Endothelial cell of umbilical vein (primary cell): ENCODE results near the gene KRT15. TPM values are rescaled to one million over a fixed set of nuclear protein-coding genes. Genes with fewer than 3 reads are reported as not detected.

Experiments used
- BruUV-seq: library from RNA; stranded (reverse); fragments of 400-500 nt; replicated peaks from 2 replicates; lab custom pipeline; 2021; lab: Mats Ljungman, UMichigan
- CTCF ChIA-PET: fragments of 300-600, 350-600 bp; sonication (Branson Sonifier 250); formaldehyde crosslinking; loops from one replicate; lab custom pipeline; 2021; ENCODE audit warnings: antibody characterized with exemption, inconsistent platforms; lab: Charles Lee
- POLR2A ChIA-PET: fragments of 300-600, 350-600 bp; sonication (Branson Sonifier 250); formaldehyde crosslinking; loops from one replicate; lab custom pipeline; 2021; ENCODE audit warnings: antibody characterized with exemption, inconsistent platforms; lab: Charles Lee
- DNase-seq: peaks from one replicate; pipeline ENCODE4 v3.0.0-alpha.2; 2011; ENCODE audit warnings: low read depth, low spot score
- FAIRE-seq: peaks from 2 replicates; lab custom pipeline; 2011; peaks lifted over from hg19 to GRCh38; lab: Jason Lieb, UNC
- H2AFZ ChIP-seq: 2 replicates; pipeline ENCODE4 v1.6.0; 2012; ENCODE audit warnings: low read depth, low read length, control low read depth, inconsistent platforms
- H3K27ac ChIP-seq: 2 replicates; pipeline ENCODE4 v1.5.1; 2011; ENCODE audit warnings: low read depth, mild to moderate bottlenecking, control low read depth, low read length, moderate library complexity; ENCODE audit not compliant: insufficient read depth
- H3K27me3 ChIP-seq, 2 experiments: 2 replicates each; pipeline versions ENCODE4 v1.6.0 to v1.6.1; 2011; ENCODE audit warnings: low read length in 2 of 2, mixed read lengths in 1 of 2; ENCODE audit not compliant: control insufficient read depth in 2 of 2, insufficient read depth in 2 of 2
- H3K36me3 ChIP-seq, 2 experiments: 2 replicates in 1 of 2; 3 replicates in 1 of 2; pipeline ENCODE4 v1.5.1; 2011; ENCODE audit warnings: low read length in 2 of 2, mild to moderate bottlenecking in 1 of 2, moderate library complexity in 1 of 2; ENCODE audit not compliant: control insufficient read depth in 2 of 2, insufficient read depth in 2 of 2; ENCODE audit errors: extremely low read depth in 1 of 2
- H3K4me1 ChIP-seq: 3 replicates; pipeline ENCODE4 v1.5.1; 2011; ENCODE audit warnings: mild to moderate bottlenecking, low read length; ENCODE audit not compliant: control insufficient read depth, insufficient read depth; ENCODE audit errors: extremely low read depth
- H3K4me2 ChIP-seq: 2 replicates; pipeline ENCODE4 v1.6.1; 2011; ENCODE audit warnings: low read length, control low read depth, mixed read lengths; ENCODE audit not compliant: insufficient read depth
- H3K4me3 ChIP-seq, 3 experiments: fragments of 200-600 bp in 1 of 3; sonication (generic), shearing (Covaris generic) in 1 of 3; replicated peaks in 1 of 3; 2 replicates each; pipeline ENCODE4 v1.5.1; 2011 to 2016; ENCODE audit warnings: control low read depth in 3 of 3, low read length in 3 of 3, mild to moderate bottlenecking in 2 of 3, inconsistent platforms in 1 of 3, low read depth in 1 of 3, moderate library complexity in 1 of 3; ENCODE audit not compliant: insufficient read depth in 1 of 3
- H3K79me2 ChIP-seq: 2 replicates; pipeline ENCODE4 v1.6.0; 2012; ENCODE audit warnings: low read length, inconsistent platforms; ENCODE audit not compliant: control insufficient read depth, insufficient read depth
- H3K9ac ChIP-seq: replicated peaks from 2 replicates; pipeline ENCODE3; 2011; ENCODE audit warnings: low read length, control low read depth; ENCODE audit not compliant: insufficient read depth; ENCODE audit errors: extremely low read depth
- H3K9me1 ChIP-seq: replicated peaks from 3 replicates; pipeline ENCODE4 v1.6.0; 2011; ENCODE audit warnings: mild to moderate bottlenecking, low read length; ENCODE audit not compliant: control insufficient read depth, insufficient read depth; ENCODE audit errors: extremely low read depth
- H3K9me3 ChIP-seq: replicated peaks from 2 replicates; pipeline ENCODE4 v1.5.1; 2012; ENCODE audit warnings: low read length, inconsistent platforms; ENCODE audit not compliant: control insufficient read depth, insufficient read depth
- H4K20me1 ChIP-seq: replicated peaks from 2 replicates; pipeline ENCODE3; 2011; ENCODE audit warnings: mild to moderate bottlenecking, low read length; ENCODE audit not compliant: control insufficient read depth, insufficient read depth; ENCODE audit errors: extremely low read depth
- CTCF ChIP-seq, 2 donors: IDR thresholded peaks; 1 replicate in 1 of 2; 2 replicates in 1 of 2; pipeline ENCODE4 v1.5.1; 2011; ENCODE audit warnings: low read length in 2 of 2, mild to moderate bottlenecking in 2 of 2, moderate library complexity in 2 of 2, control low read depth in 1 of 2, inconsistent platforms in 1 of 2, low read depth in 1 of 2; ENCODE audit not compliant: insufficient read depth in 1 of 2; ENCODE audit errors: extremely low read depth in 1 of 2
- EZH2 ChIP-seq: IDR thresholded peaks from 2 replicates; pipeline ENCODE4 v1.6.1; 2012; ENCODE audit warnings: borderline replicate concordance, low read depth, mild to moderate bottlenecking, moderate library complexity, low read length, inconsistent platforms; ENCODE audit not compliant: severe bottlenecking
- FOS ChIP-seq: IDR thresholded peaks from 2 replicates; pipeline ENCODE4 v1.6.1; 2011; ENCODE audit warnings: mild to moderate bottlenecking, low read length, moderate library complexity, borderline replicate concordance; ENCODE audit not compliant: insufficient read depth
- GATA2 ChIP-seq: IDR thresholded peaks from 2 replicates; pipeline ENCODE4 v1.7.0; 2011; ENCODE audit warnings: low read depth, mild to moderate bottlenecking, moderate library complexity, mixed read lengths, low read length; ENCODE audit not compliant: insufficient read length, insufficient read depth
- JUN ChIP-seq: IDR thresholded peaks from 2 replicates; pipeline ENCODE4 v1.6.1; 2011; ENCODE audit warnings: borderline replicate concordance, low read depth; ENCODE audit not compliant: insufficient read length, insufficient read depth
- MAX ChIP-seq: IDR thresholded peaks from 2 replicates; pipeline ENCODE4 v1.6.1; 2011; ENCODE audit not compliant: insufficient read depth, insufficient read length
- MYC ChIP-seq: IDR thresholded peaks from one replicate; pipeline ENCODE4 v1.6.1; 2011; ENCODE audit warnings: mild to moderate bottlenecking, low read depth, low read length
- POLR2A ChIP-seq: IDR thresholded peaks from 2 replicates; pipeline ENCODE4 v1.6.1; 2012; ENCODE audit warnings: low read depth, mild to moderate bottlenecking, control low read depth, low read length
- POLR2AphosphoS5 ChIP-seq: IDR thresholded peaks from 2 replicates; pipeline ENCODE4 v1.6.1; 2012; ENCODE audit warnings: low read depth, mild to moderate bottlenecking, control low read depth, low read length, moderate library complexity; ENCODE audit not compliant: insufficient read depth
- dilution Hi-C: fragments of 300-500 bp; cut with MboI; formaldehyde crosslinking; loops from one replicate; pipeline ENCODE4 v1.15.0; 2019; ENCODE audit warnings: low sequenced_read_pairs; ENCODE audit not compliant: extremely low pct_ligation_motif_present
- intact Hi-C: fragments of 100-400 bp; cut with micrococcal nuclease; formaldehyde crosslinking; loops from one replicate; pipeline ENCODE4 v1.10.0; 2022
- polyA plus RNA-seq, 4 experiments: library from polyadenylated mRNA; depleted of rRNA in 3 of 4; stranded (reverse) in 3 of 4; unstranded in 1 of 4; fragments of >200 nt; gene quantifications; 2 replicates each; pipeline versions ENCODE4 v1.2.1 to v1.2.3, GENCODE V29; 2011 to 2012; ENCODE audit warnings: missing spikeins in 1 of 4
- total RNA-seq: library from RNA; stranded (reverse); gene quantifications from 2 replicates; pipeline ENCODE4 v1.2.3, GENCODE V29; 2021

The KRT15 gene
- total and polyA plus RNA-seq, 2 donors (not counting 3 experiments of a cell fraction or from before 2014, with no cell fraction given): 0.68 to 2.8 TPM

GRCh38 chr17:41537614-41537954 is 18.9 kb upstream of the KRT15 start:
- POLR2A ChIA-PET: no interaction called here
- dilution Hi-C loops (no loop called here), intact Hi-C loops (no loop called here)
- H2AFZ ChIP-seq: no peak overlapping the region
- no peaks in the 10 kb centered on the region for H4K20me1 ChIP-seq
- H3K4me3 ChIP-seq: no peak overlapping the region
- no peaks in the 10 kb centered on the region for H3K9me1 ChIP-seq
- H3K9ac ChIP-seq: no peak overlapping the region
- no peak overlapping the region for H3K4me2 ChIP-seq
- no peaks in the 10 kb centered on the region for H3K27me3 ChIP-seq
- DNase-seq (no peak), FAIRE-seq (no peak)
- no peak overlapping the region for H3K27ac ChIP-seq
- H3K36me3 ChIP-seq: no peaks in the 10 kb centered on the region
- H3K79me2 ChIP-seq: no peaks in the 10 kb centered on the region
- BruUV-seq: no TSS peak
- TF ChIP-seq MYC: no peak
- no peak for TF ChIP-seq GATA2
- TF ChIP-seq POLR2AphosphoS5: no peak
- TF ChIP-seq MAX: no peak
- no peak for TF ChIP-seq FOS
- TF ChIP-seq POLR2A: no peak
- no peak for TF ChIP-seq EZH2
- no peak for TF ChIP-seq JUN
- TF ChIP-seq CTCF (IDR thresholded peaks at IDR 0.05; ENCODE audit: extremely low read depth in 1 of 2, insufficient read depth in 1 of 2, low read depth in 1 of 2, low read length in 2 of 2): no peak
- CTCF ChIA-PET: interaction anchor here (4.2 kb wide), 1 partner anchor 11 kb away, joined by 46 read pairs; no protein-coding TSS in a partner anchor
- H3K4me1 ChIP-seq: no peaks in the 10 kb centered on the region
- H3K9me3 ChIP-seq: no peaks in the 10 kb centered on the region
